Measurements from ENCODE around the gene LCN1. TPM values are rescaled to one million over a fixed set of nuclear protein-coding genes. Genes with fewer than 3 reads are reported as not detected.

LCN1 gene
- total RNA-seq, result not detected in 2 replicates

DNA sequence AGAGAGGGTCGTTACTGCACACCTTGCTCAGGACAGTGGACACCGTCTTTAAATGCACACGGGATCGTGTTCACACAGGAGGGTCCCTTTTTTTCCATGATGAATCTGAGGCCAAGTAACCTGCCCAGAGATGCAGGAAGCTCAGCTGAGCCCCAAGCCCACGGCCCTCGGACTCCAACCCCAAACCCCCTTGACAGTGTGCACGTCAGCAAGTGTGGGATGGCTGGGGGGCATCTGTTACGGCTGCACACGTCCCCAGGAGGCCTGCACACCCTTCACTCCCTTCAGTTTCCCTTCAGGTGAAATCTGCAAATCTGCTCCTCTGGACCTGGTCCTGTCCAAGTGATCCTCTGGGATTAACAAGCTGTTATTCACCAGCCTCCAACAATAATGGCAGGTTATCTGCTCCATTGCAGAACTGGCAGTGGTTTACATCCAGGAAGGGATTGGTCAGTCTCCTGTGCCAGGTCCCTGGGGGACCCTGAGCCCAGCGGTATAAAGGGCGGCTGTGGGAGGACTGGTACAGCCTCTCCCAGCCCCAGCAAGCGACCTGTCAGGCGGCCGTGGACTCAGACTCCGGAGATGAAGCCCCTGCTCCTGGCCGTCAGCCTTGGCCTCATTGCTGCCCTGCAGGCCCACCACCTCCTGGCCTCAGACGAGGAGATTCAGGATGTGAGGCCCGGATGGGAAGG lies at the start of gene LCN1:
TSS of gene LCN1 (plus strand) at position 525 of the 692 bp plus-strand sequence. CDS start at position 583, 58 bp downstream.

DNA sequence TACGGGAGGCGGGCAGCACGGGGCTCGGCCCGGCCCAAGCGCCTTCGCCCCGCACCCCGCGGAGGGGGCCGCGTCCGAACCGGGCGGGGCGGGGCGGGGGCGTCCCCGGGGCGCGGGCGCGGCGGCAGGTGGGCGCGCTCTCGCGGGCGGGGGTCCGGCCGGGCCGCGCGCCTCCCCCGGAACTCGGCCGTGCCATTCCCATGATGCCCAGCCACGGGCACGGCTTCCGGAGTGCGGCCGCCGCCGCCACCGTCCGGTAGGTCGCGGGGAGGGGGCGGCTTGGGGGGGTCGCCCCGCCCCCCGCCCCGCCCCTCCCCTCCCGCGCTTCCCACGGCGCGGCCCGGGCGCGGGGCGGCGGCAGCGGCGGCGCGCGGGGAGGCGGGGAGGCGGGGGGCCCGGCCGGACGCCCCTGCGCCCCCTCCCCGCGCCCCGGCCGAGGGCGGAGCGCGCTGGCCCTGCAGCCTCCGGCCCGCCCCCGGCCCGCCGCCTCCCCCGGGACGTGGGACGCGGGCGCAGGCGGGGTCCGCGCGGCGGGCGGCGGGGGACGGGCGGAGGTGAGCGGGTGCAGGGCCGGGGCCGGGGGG lies 41.7 kb upstream of the LCN1 start, which contains the start of gene PPP1R26:
TSS of gene PPP1R26 (plus strand) at position 314 of the 584 bp plus-strand sequence. CDS start 4,729 bp downstream, outside the sequence.

DNA sequence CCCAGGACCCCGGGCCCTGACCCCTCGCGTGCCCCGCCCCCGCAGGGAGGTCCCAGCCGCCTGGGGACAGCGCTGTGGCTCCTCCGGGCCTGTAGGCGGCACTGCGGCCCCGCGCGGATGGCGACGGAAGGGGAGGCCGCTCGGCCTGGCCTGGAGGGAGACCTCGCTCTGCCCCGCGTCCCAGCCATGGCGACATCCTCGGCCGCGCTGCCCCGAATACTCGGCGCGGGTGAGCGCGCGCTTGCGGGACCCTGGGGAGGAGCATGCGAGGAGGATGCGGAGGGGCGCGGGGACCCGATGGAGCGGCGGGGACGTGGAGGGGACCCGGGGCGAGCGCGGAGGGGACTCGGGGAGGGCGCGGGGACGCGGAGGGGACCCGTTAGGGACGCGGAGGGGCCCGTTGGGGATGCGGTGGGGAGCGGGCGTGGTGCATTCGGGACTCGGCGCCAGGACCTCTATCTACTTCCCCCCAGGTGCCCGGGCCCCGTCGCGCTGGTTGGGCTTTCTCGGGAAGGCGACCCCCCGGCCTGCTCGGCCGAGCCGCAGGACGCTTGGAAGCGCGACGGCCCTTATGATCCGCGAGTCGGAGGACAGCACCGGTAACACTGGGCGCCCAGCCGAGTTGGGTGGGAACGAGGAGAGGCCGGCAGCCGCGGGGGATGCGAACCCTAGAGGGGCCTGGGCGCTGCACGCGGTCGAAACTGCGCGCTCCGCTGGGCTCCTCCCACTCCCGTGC lies 20.5 kb upstream of the LCN1 start, which contains the start of gene MRPS2:
TSS of gene MRPS2 (plus strand) at position 158 of the 736 bp plus-strand sequence. CDS start at position 187, 29 bp downstream.

DNA sequence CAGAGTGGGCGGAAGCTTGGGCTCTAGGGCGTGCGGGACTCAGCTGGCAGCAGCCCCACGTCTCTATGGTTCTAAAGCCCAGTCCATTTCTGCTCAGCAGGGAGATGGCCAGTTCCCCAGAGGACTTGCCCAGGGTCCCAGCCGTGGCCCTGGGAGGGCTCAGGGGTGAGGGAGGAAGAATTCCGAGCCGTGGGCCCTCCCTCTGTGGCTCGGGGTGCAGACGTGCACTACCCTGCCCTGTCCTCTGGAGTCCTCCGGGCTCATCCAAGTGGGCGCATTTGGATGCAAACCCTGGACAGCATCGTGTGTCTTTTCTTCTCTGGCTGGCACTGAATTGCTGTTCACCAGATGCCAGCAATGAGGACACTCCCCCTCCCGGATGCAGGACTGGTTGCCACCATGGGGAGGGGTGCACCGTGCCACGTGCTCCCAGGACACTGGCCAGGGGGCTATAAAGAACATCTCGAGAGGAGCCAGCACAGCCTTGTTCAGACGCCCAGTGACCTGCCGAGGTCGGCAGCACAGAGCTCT lies 24.5 kb downstream of the LCN1 start, which contains the start of gene OBP2A:
TSS of gene OBP2A (plus strand) at position 481 of the 531 bp plus-strand sequence. CDS start 55 bp downstream, outside the sequence.

DNA sequence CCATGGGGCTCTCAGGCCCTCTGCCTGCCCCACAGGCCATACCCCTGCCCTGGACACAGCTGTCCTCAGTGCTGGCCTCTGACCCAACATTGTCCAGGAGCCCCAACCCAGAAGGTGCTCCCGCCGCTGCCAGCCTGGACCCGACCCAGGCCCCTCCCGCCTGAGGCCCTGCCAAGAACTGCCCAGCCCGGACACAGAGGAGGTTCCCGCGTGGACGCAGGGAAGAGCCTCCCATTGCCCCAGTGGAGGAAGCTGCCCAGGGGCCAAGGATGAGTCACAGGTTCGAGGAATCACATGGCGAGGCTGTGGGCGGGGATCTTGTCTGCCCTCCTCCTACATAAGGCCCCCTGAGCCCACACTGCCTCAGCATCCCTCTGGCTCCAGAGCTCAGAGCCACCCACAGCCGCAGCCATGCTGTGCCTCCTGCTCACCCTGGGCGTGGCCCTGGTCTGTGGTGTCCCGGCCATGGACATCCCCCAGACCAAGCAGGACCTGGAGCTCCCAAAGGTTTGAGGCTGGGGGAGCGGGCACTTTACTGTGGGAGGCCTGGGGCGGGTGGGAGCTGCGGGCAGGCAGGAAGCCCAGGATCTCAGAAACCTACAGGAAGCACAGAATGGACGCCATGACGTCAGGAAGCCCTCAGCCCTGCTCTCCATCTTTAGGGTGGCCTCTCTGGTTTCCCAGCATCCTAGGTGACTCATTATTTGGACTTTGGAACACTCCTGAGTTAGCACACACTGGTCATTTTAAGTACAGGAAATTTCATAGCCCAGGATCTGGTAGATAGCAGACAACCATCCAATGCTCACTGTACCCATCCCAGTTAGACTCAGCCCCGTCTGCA lies 40.4 kb downstream of the LCN1 start, which contains the start of gene PAEP:
TSS of gene PAEP (plus strand) at position 366 of the 844 bp plus-strand sequence.

Other genes starting within 250 kb of the LCN1 start
- gene PPP1R26, start 41.7 kb upstream of the LCN1 start, total RNA-seq, result 20.7 and 30.8 TPM in 2 replicates
- 56.1 and 72.4 TPM in 2 replicates for gene MRPS2, start 20.8 kb upstream of the LCN1 start, total RNA-seq
- not detected in 2 replicates for gene OBP2A, start 24.7 kb downstream of the LCN1 start, total RNA-seq
- gene PAEP, start 40.3 kb downstream of the LCN1 start, total RNA-seq, result not detected in 2 replicates
- not detected in 2 replicates for gene GLT6D1, start 118.1 kb downstream of the LCN1 start, total RNA-seq
- gene LCN9, start 141.9 kb downstream of the LCN1 start, total RNA-seq, result not detected in 2 replicates
- not detected in 2 replicates for gene SOHLH1, start 178.0 kb downstream of the LCN1 start, total RNA-seq
- gene KCNT1, start 180.7 kb downstream of the LCN1 start, total RNA-seq, result not detected in 2 replicates